CD4-positive, alpha-beta T cell treated with Interleukin-4 for 4 hours (primary cell): ENCODE data around the gene ODF2L.

Experiments used
- DNase-seq: peaks from one replicate; pipeline ENCODE4 v3.0.0-alpha.2; 2020

The ODF2L gene

DNA sequence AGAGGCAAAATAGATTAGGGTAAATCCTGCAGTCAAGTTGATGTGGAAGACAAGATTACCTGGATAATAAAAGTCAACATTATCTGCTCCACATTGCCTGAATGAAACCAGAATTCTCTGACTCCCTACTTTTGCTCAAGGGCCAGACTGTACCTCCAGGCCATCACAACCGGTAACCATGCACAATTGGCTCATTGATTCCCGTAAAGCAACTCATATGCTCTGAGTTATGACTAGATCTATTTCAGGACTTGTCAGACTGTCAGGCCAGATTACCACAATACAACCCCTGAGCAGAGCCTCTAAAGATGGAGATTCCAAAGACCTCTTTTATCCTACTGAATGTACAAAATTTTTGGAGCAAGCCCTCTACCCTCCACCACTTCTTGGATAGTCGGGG is 90.4 kb downstream of the ODF2L start:
- no peak for DNase-seq

DNA sequence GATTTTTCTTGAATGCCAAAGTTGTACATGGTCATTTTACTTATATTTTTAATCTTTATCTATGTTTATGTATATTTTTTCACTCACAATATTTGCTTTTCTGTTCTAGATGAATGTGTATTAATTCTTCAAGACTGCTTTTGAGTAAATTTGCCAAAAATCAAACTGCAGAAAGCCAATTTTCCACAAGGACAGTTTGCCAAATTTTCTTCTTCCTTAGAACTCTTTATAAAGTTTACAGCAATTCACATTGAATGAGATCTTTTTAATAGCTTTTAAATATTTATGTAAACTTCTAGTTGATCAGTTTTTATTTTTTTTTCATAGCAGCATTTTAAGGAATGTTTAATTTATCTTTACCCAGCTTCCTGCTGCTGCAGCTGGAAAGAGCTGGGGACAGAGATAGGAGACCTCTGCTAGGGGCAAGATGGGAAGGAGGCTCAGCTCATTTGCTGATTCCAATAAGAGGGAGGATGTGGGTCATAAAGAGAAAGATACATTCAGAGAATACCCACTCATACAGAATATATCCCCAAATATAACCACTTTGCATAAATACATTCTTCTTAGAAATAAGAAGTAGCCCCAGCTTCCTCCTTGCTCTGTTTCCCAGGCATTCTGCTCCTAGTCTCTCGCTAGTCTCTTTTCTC is 93.0 kb downstream of the ODF2L start:
- no peak for DNase-seq
